ENCODE results near the gene ZNF614.
A peak's percentile ranks its signal among the peaks of the same experiment; 100 is the strongest.
"Not testable (repeated sequence)": the region's sequence is repeated elsewhere in the genome, so short reads cannot be mapped to it uniquely, and the experiment has no call there.

Gene ZNF614

GRCh38 chr19:51986309-51987291 lies 41.6 kb downstream of the ZNF614 start, which contains the start of gene ZNF350:
ZNF350 (minus strand) TSS chr19:51986840; CDS start chr19:51974360, 12,480 bp downstream.
- peak; percentile 98 for DNase-seq (ENCODE audit: low spot score)

GRCh38 chr19:51983361-51983760 lies 44.8 kb downstream of the ZNF614 start:
- no peak for DNase-seq (ENCODE audit: low spot score)

GRCh38 chr19:51980926-51981325 lies 47.3 kb downstream of the ZNF614 start:
- not testable (repeated sequence) for DNase-seq (ENCODE audit: low spot score)

- DNase-seq (ENCODE audit: low spot score), result no peak
These were observed 48.0 kb downstream of the ZNF614 start for GRCh38 chr19:51980116-51980736.

GRCh38 chr19:51978882-51979281 lies 49.3 kb downstream of the ZNF614 start:
- no peak for DNase-seq (ENCODE audit: low spot score)

GRCh38 chr19:51977346-51977745 lies 50.8 kb downstream of the ZNF614 start:
- no peak for DNase-seq (ENCODE audit: low spot score)

GRCh38 chr19:51976852-51977251 lies 51.3 kb downstream of the ZNF614 start:
- no peak for DNase-seq (ENCODE audit: low spot score)

GRCh38 chr19:51975787-51976186 lies 52.4 kb downstream of the ZNF614 start:
- DNase-seq (ENCODE audit: low spot score), result not testable (repeated sequence)

- DNase-seq (ENCODE audit: low spot score), result no peak
These were observed 56.6 kb downstream of the ZNF614 start for GRCh38 chr19:51971624-51972023.

GRCh38 chr19:51970718-51971117 lies 57.5 kb downstream of the ZNF614 start:
- DNase-seq (ENCODE audit: low spot score), result no peak

GRCh38 chr19:51965583-51965982 lies 62.6 kb downstream of the ZNF614 start:
- no peak for DNase-seq (ENCODE audit: low spot score)

Data from cerebellar cortex (tissue), 1 donor.